SK-N-MC (cell line): ENCODE data around the gene KNTC1.

Experiments
- EZH2 ChIP-seq: fragments of 200-600 bp; sonication (generic); IDR thresholded peaks from one replicate; pipeline ENCODE4 v1.6.1; 2017; ENCODE audit warnings: antibody characterized with exemption
- POLR2AphosphoS5 ChIP-seq: IDR thresholded peaks from 2 replicates; pipeline ENCODE4 v1.6.1; 2012; ENCODE audit warnings: mild to moderate bottlenecking, low read depth, low read length, borderline replicate concordance

- TF ChIP-seq EZH2 (no peak), POLR2AphosphoS5 (no peak)
Measured at GRCh38 chr12:122523280-122523679, 3.8 kb upstream of the KNTC1 start.
